GM12878 (cell line): ENCODE data around the gene PPP2R2B. TPM values are rescaled to one million over a fixed set of nuclear protein-coding genes. Genes with fewer than 3 reads are reported as not detected.
A peak's percentile ranks its signal among the peaks of the same experiment; 100 is the strongest.

Source experiments
- ATAC-seq: fragments of 200-7000 bp; cut with Tn5 transposase; 3 replicates; pipeline ENCODE4 v1.9.1; 2020; ENCODE audit warnings: mild to moderate bottlenecking, moderate library complexity
- BruUV-seq: library from RNA; stranded (reverse); fragments of 400-500 nt; replicated peaks from 2 replicates; lab custom pipeline; 2021; lab: Mats Ljungman, UMichigan
- CTCF ChIA-PET: fragments of 300-600 bp; sonication (Branson Sonifier 250); formaldehyde crosslinking; extraction: SDS; loops from one replicate; lab custom pipeline; 2021; ENCODE audit warnings: inconsistent platforms; lab: Yijun Ruan, JAX
- POLR2A ChIA-PET: fragments of 350-600 bp; formaldehyde crosslinking; extraction: SDS; loops from one replicate; lab custom pipeline; 2021; ENCODE audit warnings: inconsistent platforms; lab: Charles Lee
- RAD21 ChIA-PET: fragments of 300-600 bp; sonication (Branson Sonifier 250); formaldehyde crosslinking; loops from one replicate; lab custom pipeline; 2023; ENCODE audit warnings: antibody characterized with exemption; ENCODE audit not compliant: unreplicated experiment; lab: Charles Lee
- SMC1A ChIA-PET: fragments of 300-600 bp; sonication (Branson Sonifier 250); formaldehyde crosslinking; loops from one replicate; lab custom pipeline; 2023; ENCODE audit not compliant: unreplicated experiment, uncharacterized antibody; lab: Charles Lee
- DNase-seq: peaks from one replicate; pipeline ENCODE4 v3.0.0-alpha.2; 2011; ENCODE audit warnings: low read depth, low spot score
- FAIRE-seq: peaks from 3 replicates; lab custom pipeline; 2011; peaks lifted over from hg19 to GRCh38; lab: Jason Lieb, UNC
- H2AFZ ChIP-seq: 2 replicates; pipeline ENCODE4 v1.6.0; 2011; ENCODE audit warnings: low read depth, low read length, control low read depth; ENCODE audit not compliant: control insufficient read depth
- H3K27ac ChIP-seq: 2 replicates; pipeline ENCODE4 v1.5.1; 2011; ENCODE audit warnings: control low read depth; ENCODE audit not compliant: control insufficient read depth, insufficient read depth
- H3K27me3 ChIP-seq, 2 experiments: replicated peaks in 1 of 2; 2 replicates each; pipeline versions ENCODE4 v1.6.0 to v1.6.1; 2011; ENCODE audit warnings: low read length in 1 of 2; ENCODE audit not compliant: control insufficient read depth in 2 of 2, insufficient read depth in 2 of 2
- H3K36me3 ChIP-seq, 2 experiments: 2 replicates each; pipeline ENCODE4 v1.5.1; 2011; ENCODE audit warnings: low read length in 1 of 2; ENCODE audit not compliant: control insufficient read depth in 2 of 2, insufficient read depth in 2 of 2
- H3K4me1 ChIP-seq: 2 replicates; pipeline ENCODE4 v1.6.1; 2011; ENCODE audit warnings: mild to moderate bottlenecking, low read length, moderate library complexity, mixed read lengths; ENCODE audit not compliant: control insufficient read depth, insufficient read depth
- H3K4me2 ChIP-seq: 2 replicates; pipeline ENCODE4 v1.6.0; 2011; ENCODE audit warnings: control low read depth; ENCODE audit not compliant: control insufficient read depth, insufficient read depth
- H3K4me3 ChIP-seq: fragments of 200-600 bp; sonication (generic); 2 replicates; pipeline ENCODE4 v1.5.1; 2016
- H3K79me2 ChIP-seq: 2 replicates; pipeline ENCODE4 v1.6.0; 2011; ENCODE audit warnings: low read length; ENCODE audit not compliant: control insufficient read depth, insufficient read depth
- H3K9ac ChIP-seq: 2 replicates; pipeline ENCODE4 v1.8.0; 2011; ENCODE audit warnings: low read length, control low read depth, mixed read lengths; ENCODE audit not compliant: control insufficient read depth, insufficient read depth
- H3K9me3 ChIP-seq: replicated peaks from 3 replicates; pipeline ENCODE4 v1.5.1; 2011; ENCODE audit warnings: mild to moderate bottlenecking, low read length; ENCODE audit not compliant: control insufficient read depth, insufficient read depth
- H4K20me1 ChIP-seq: 2 replicates; pipeline ENCODE4 v1.6.0; 2011; ENCODE audit not compliant: control insufficient read depth, insufficient read depth
- BCL11A ChIP-seq: IDR thresholded peaks from 2 replicates; pipeline ENCODE4 v1.6.1; 2011; ENCODE audit warnings: low read depth, low read length
- CBX5 ChIP-seq: sonication (generic); IDR thresholded peaks from 2 replicates; pipeline ENCODE4 v1.6.1; 2016; ENCODE audit warnings: low read depth, moderate library complexity, mild to moderate bottlenecking, inconsistent platforms
- ESRRA ChIP-seq: IDR thresholded peaks from 2 replicates; pipeline ENCODE4 v1.6.1; 2012; ENCODE audit warnings: mild to moderate bottlenecking, low read length, improper control_type of control experiment
- MAX ChIP-seq: IDR thresholded peaks from 2 replicates; pipeline ENCODE4 v1.6.1; 2012; ENCODE audit warnings: low read depth, low read length, improper control_type of control experiment
- MTA3 ChIP-seq: IDR thresholded peaks from 2 replicates; pipeline ENCODE4 v1.6.1; 2012; ENCODE audit warnings: low read length, inconsistent platforms, borderline replicate concordance
- NFXL1 ChIP-seq: fragments of 450-650 bp; IDR thresholded peaks from 2 replicates; pipeline ENCODE4 v1.6.1; 2017; ENCODE audit warnings: antibody characterized with exemption, mild to moderate bottlenecking, borderline replicate concordance
- NFYA ChIP-seq: IDR thresholded peaks from 2 replicates; pipeline ENCODE4 v1.6.1; 2011; ENCODE audit warnings: low read depth, mild to moderate bottlenecking, low read length, improper control_type of control experiment, borderline replicate concordance
- NR2F1 ChIP-seq: fragments of 450-650 bp; conservative IDR thresholded peaks from 2 replicates; pipeline ENCODE4 v1.6.1; 2017; ENCODE audit warnings: mild to moderate bottlenecking
- RELA ChIP-seq: fragments of 450-650 bp; IDR thresholded peaks from 2 replicates; pipeline ENCODE4 v1.8.0; 2014; ENCODE audit warnings: borderline replicate concordance; ENCODE audit not compliant: partially characterized antibody
- SMC3 ChIP-seq: IDR thresholded peaks from 2 replicates; pipeline ENCODE4 v1.6.1; 2011; ENCODE audit warnings: low read length, improper control_type of control experiment, borderline replicate concordance
- SUZ12 ChIP-seq: fragments of 200-600 bp; sonication (generic); IDR thresholded peaks from one replicate; pipeline ENCODE4 v1.6.1; 2018; ENCODE audit warnings: antibody characterized with exemption, mild to moderate bottlenecking; ENCODE audit not compliant: unreplicated experiment
- ZNF24 ChIP-seq: fragments of 450-650 bp; IDR thresholded peaks from 2 replicates; pipeline ENCODE4 v1.6.1; 2017; ENCODE audit warnings: antibody characterized with exemption, mild to moderate bottlenecking
- ZNF687 ChIP-seq: fragments of 450-650 bp; IDR thresholded peaks from 2 replicates; pipeline ENCODE4 v1.6.1; 2017; ENCODE audit warnings: mild to moderate bottlenecking, moderate library complexity
- WGBS: methylation state at CpG from one replicate; pipeline ENCODE4 v1.1.6; 2016; ENCODE audit warnings: low lambda C conversion rate; ENCODE audit not compliant: insufficient replicate concordance, insufficient coverage; ENCODE audit errors: missing lambda C conversion rate; 5-methylcytosine and 5-hydroxymethylcytosine counted together
- in situ Hi-C: fragments of 300-500 bp; cut with MboI; formaldehyde crosslinking; loops from 9 replicates; pipeline ENCODE4 v1.14.3; 2018; ENCODE audit warnings: mixed read lengths
- intact Hi-C: fragments of 100-400 bp; cut with micrococcal nuclease; formaldehyde crosslinking; loops from one replicate; pipeline ENCODE4 v1.14.2; 2022; ENCODE audit not compliant: unreplicated experiment
- polyA plus RNA-seq, 11 experiments: library from polyadenylated mRNA; depleted of rRNA in 4 of 11; unstranded in 6 of 11; stranded (reverse) in 5 of 11; fragments of >200 nt; fragmentation: Nextera tagmentation in 4 of 11; fragmentation: Illumina TruSeq in 1 of 11; extraction: Ambion mirVana in 4 of 11; extraction: Trizol in 1 of 11; gene quantifications; 1 replicate in 1 of 11; 2 replicates in 10 of 11; pipeline versions ENCODE4 v1.2.1 to v1.2.3, GENCODE V29; 2011 to 2016; ENCODE audit warnings: inconsistent platforms in 2 of 11, missing spikeins in 2 of 11, low read depth in 1 of 11
- total RNA-seq, 4 experiments: library from RNA; depleted of rRNA in 3 of 4; stranded (reverse); fragments of >200 nt in 3 of 4; fragmentation: Illumina TruSeq in 1 of 4; extraction: Trizol in 1 of 4; gene quantifications; 2 replicates each; pipeline versions ENCODE4 v1.2.1 to v1.2.3, GENCODE V29; 2013 to 2021

The PPP2R2B gene
- total and polyA plus RNA-seq, 10 of the 15 experiments (the other 5 are each of a cell fraction or from before 2014, with no cell fraction given), result not detected

- TF ChIP-seq RELA (no peak), SUZ12 (peak; percentile 54), NFYA (no peak), ZNF24 (no peak)
- Histone ChIP-seq H3K27me3 (peaks cover 4 to 11% of the 10 kb centered on the region in 2 experiments), H3K4me1 (no peaks in the 10 kb centered on the region), H2AFZ (no peak overlapping the region), H3K27ac (no peak overlapping the region), H3K4me3 (no peak overlapping the region), H4K20me1 (no peaks in the 10 kb centered on the region), H3K4me2 (no peak overlapping the region), H3K9me3 (no peaks in the 10 kb centered on the region), H3K79me2 (no peaks in the 10 kb centered on the region), H3K36me3 (no peaks in the 10 kb centered on the region), H3K9ac (no peak overlapping the region)
- FAIRE-seq (no peak), DNase-seq (no peak), ATAC-seq (no peak)
- RAD21 ChIA-PET, result no interaction called here
- in situ Hi-C loops, result no loop called here
- intact Hi-C loops, result no loop called here
- WGBS, result 10% methylated on average over 46 of the region's 59 CpGs
- no TSS peak for BruUV-seq
- CTCF ChIA-PET, result no interaction called here
- SMC1A ChIA-PET, result no interaction called here
- POLR2A ChIA-PET, result no interaction called here
Measured at GRCh38 chr5:146877783-146878475, 628 bp downstream of the PPP2R2B start.

- no peak for DNase-seq
- BruUV-seq, result no TSS peak
- no peak overlapping the region for H3K4me3 ChIP-seq
- 41% methylated on average over 14 of the region's 14 CpGs for WGBS
- H3K27ac ChIP-seq, result no peak overlapping the region
- H3K4me2 ChIP-seq, result no peak overlapping the region
- ATAC-seq, result no peak
- in situ Hi-C loops (no loop called here), intact Hi-C loops (no loop called here)
- POLR2A ChIA-PET, result no interaction called here
- H3K27me3 ChIP-seq, result peaks cover 4 to 11% of the 10 kb centered on the region in 2 experiments
- no peaks in the 10 kb centered on the region for H3K9me3 ChIP-seq
- no peaks in the 10 kb centered on the region for H3K4me1 ChIP-seq
- no peaks in the 10 kb centered on the region for H3K36me3 ChIP-seq
- no peaks in the 10 kb centered on the region for H3K79me2 ChIP-seq
- FAIRE-seq, result no peak
- no peak overlapping the region for H3K9ac ChIP-seq
- CTCF ChIA-PET, result no interaction called here
- TF ChIP-seq SMC3 (no peak), ZNF687 (no peak), ESRRA (no peak), CBX5 (no peak), NFXL1 (no peak), MTA3 (no peak), MAX (no peak), NR2F1 (no peak), BCL11A (no peak)
- TF ChIP-seq, all 136 proteins: peak for 0
- RAD21 ChIA-PET, result no interaction called here
- Histone ChIP-seq H4K20me1 (no peaks in the 10 kb centered on the region), H2AFZ (no peak overlapping the region)
- SMC1A ChIA-PET, result no interaction called here
Measured at GRCh38 chr5:146877178-146877681, 1.3 kb downstream of the PPP2R2B start.
